IMR-90 (cell line): ENCODE results near the gene LAGE3. TPM values are rescaled to one million over a fixed set of nuclear protein-coding genes. Genes with fewer than 3 reads are reported as not detected.

Experiments
- ATAC-seq: fragments of 200-7000 bp; cut with Tn5 transposase; 2 replicates; pipeline ENCODE4 v1.9.1; 2020; ENCODE audit warnings: low read depth, mild to moderate bottlenecking, moderate library complexity
- BruUV-seq: library from RNA; stranded (reverse); fragments of 400-500 nt; replicated peaks from 2 replicates; lab custom pipeline; 2021; lab: Mats Ljungman, UMichigan
- CTCF ChIA-PET: fragments of 300-600 bp; formaldehyde crosslinking; extraction: SDS; loops from one replicate; lab custom pipeline; 2021; ENCODE audit warnings: antibody characterized with exemption; lab: Yijun Ruan, JAX
- POLR2A ChIA-PET: fragments of 300-600 bp; sonication (Branson Sonifier 250); formaldehyde crosslinking; loops from one replicate; lab custom pipeline; 2022; ENCODE audit warnings: antibody characterized with exemption; ENCODE audit not compliant: unreplicated experiment; lab: Charles Lee
- DNase-seq: peaks from one replicate; pipeline ENCODE4 v3.0.0; 2013
- H2AFZ ChIP-seq: replicated peaks from 2 replicates; pipeline ENCODE3; 2013; ENCODE audit warnings: low read length, mild to moderate bottlenecking; ENCODE audit not compliant: poor library complexity
- H2AK5ac ChIP-seq: 2 replicates; pipeline ENCODE4 v1.6.1; 2013; ENCODE audit warnings: low read depth, low read length, inconsistent platforms
- H2AK9ac ChIP-seq: replicated peaks from 2 replicates; pipeline ENCODE3; 2013; ENCODE audit warnings: mild to moderate bottlenecking, low read depth, low read length, moderate library complexity; ENCODE audit not compliant: poor library complexity
- H2BK120ac ChIP-seq: 2 replicates; pipeline ENCODE4 v1.6.1; 2013; ENCODE audit warnings: low read depth, low read length, inconsistent platforms
- H2BK15ac ChIP-seq: 3 replicates; pipeline ENCODE4 v1.6.1; 2013; ENCODE audit warnings: low read depth, low read length, inconsistent platforms
- H2BK20ac ChIP-seq: 2 replicates; pipeline ENCODE4 v1.6.1; 2013; ENCODE audit warnings: low read depth, mild to moderate bottlenecking, inconsistent platforms, low read length, moderate library complexity
- H2BK5ac ChIP-seq: 2 replicates; pipeline ENCODE4 v1.6.1; 2013; ENCODE audit warnings: mild to moderate bottlenecking, low read depth, low read length, inconsistent platforms; ENCODE audit not compliant: poor library complexity, severe bottlenecking
- H3K14ac ChIP-seq: replicated peaks from 2 replicates; pipeline ENCODE4 v1.6.1; 2013; ENCODE audit warnings: low read depth, low read length, inconsistent platforms
- H3K18ac ChIP-seq: 2 replicates; pipeline ENCODE4 v1.6.1; 2013; ENCODE audit warnings: low read depth, low read length, control low read depth
- H3K23ac ChIP-seq: 2 replicates; pipeline ENCODE4 v1.6.1; 2013; ENCODE audit warnings: low read depth, low read length, inconsistent platforms
- H3K27ac ChIP-seq: 2 replicates; pipeline ENCODE4 v1.5.1; 2013; ENCODE audit warnings: mild to moderate bottlenecking, control low read depth, low read length; ENCODE audit not compliant: insufficient read depth
- H3K27me3 ChIP-seq: 2 replicates; pipeline ENCODE4 v1.6.1; 2013; ENCODE audit warnings: low read length; ENCODE audit not compliant: control insufficient read depth, insufficient read depth
- H3K36me3 ChIP-seq: 2 replicates; pipeline ENCODE4 v1.6.1; 2013; ENCODE audit warnings: low read length, mixed read lengths; ENCODE audit not compliant: control insufficient read depth, insufficient read depth
- H3K4ac ChIP-seq: 2 replicates; pipeline ENCODE4 v1.6.1; 2013; ENCODE audit warnings: low read depth, low read length, inconsistent platforms
- H3K4me1 ChIP-seq: 2 replicates; pipeline ENCODE4 v1.6.1; 2013; ENCODE audit warnings: low read length, mixed read lengths; ENCODE audit not compliant: control insufficient read depth, insufficient read depth
- H3K4me2 ChIP-seq: 2 replicates; pipeline ENCODE4 v1.6.1; 2013; ENCODE audit warnings: low read depth, mild to moderate bottlenecking, control low read depth, low read length, moderate library complexity
- H3K4me3 ChIP-seq: 2 replicates; pipeline ENCODE4 v1.5.1; 2013; ENCODE audit warnings: low read depth, mild to moderate bottlenecking, control low read depth, low read length, moderate library complexity; ENCODE audit not compliant: insufficient read depth
- H3K56ac ChIP-seq: 2 replicates; pipeline ENCODE4 v1.6.1; 2013; ENCODE audit warnings: low read length, inconsistent platforms; ENCODE audit not compliant: insufficient read depth; ENCODE audit errors: extremely low read depth
- H3K79me1 ChIP-seq, 2 experiments: 2 replicates each; pipeline ENCODE4 v1.6.1; 2013; ENCODE audit warnings: low read length in 2 of 2, inconsistent platforms in 1 of 2, low read depth in 1 of 2
- H3K9ac ChIP-seq: 2 replicates; pipeline ENCODE4 v1.6.1; 2013; ENCODE audit warnings: low read depth, low read length, control low read depth
- H3K9me1 ChIP-seq: 2 replicates; pipeline ENCODE4 v1.6.1; 2013; ENCODE audit warnings: low read length, inconsistent platforms; ENCODE audit not compliant: insufficient read depth
- H3K9me3 ChIP-seq: 2 replicates; pipeline ENCODE4 v1.6.1; 2013; ENCODE audit warnings: low read length; ENCODE audit not compliant: control insufficient read depth, insufficient read depth
- H4K20me1 ChIP-seq: 2 replicates; pipeline ENCODE4 v1.6.1; 2013; ENCODE audit warnings: low read length, inconsistent platforms; ENCODE audit not compliant: insufficient read depth
- H4K5ac ChIP-seq: 2 replicates; pipeline ENCODE4 v1.6.1; 2013; ENCODE audit warnings: mild to moderate bottlenecking, low read depth, low read length, control low read depth
- H4K8ac ChIP-seq, 2 experiments: 2 replicates each; pipeline ENCODE4 v1.6.1; 2013; ENCODE audit warnings: low read depth in 2 of 2, low read length in 2 of 2, control low read depth in 1 of 2, inconsistent platforms in 1 of 2
- H4K91ac ChIP-seq: 2 replicates; pipeline ENCODE4 v1.6.1; 2013; ENCODE audit warnings: low read depth, low read length, inconsistent platforms; ENCODE audit not compliant: insufficient read depth
- CTCF ChIP-seq: conservative IDR thresholded peaks from 2 replicates; pipeline ENCODE4 v1.5.1; 2012; ENCODE audit warnings: mild to moderate bottlenecking, low read depth, low read length, improper control_type of control experiment
- RAD21 ChIP-seq: IDR thresholded peaks from 2 replicates; pipeline ENCODE4 v1.6.1; 2012; ENCODE audit warnings: low read length, improper control_type of control experiment
- RFX5 ChIP-seq: IDR thresholded peaks from 2 replicates; pipeline ENCODE4 v1.8.0; 2012; ENCODE audit warnings: low read depth, mild to moderate bottlenecking, low read length, moderate library complexity
- SMC3 ChIP-seq: fragments of 150-350 bp; IDR thresholded peaks from 2 replicates; pipeline ENCODE4 v1.6.1; 2016; ENCODE audit warnings: low read depth, mild to moderate bottlenecking, antibody characterized with exemption, low read length, moderate library complexity
- USF2 ChIP-seq: fragments of 150-350 bp; IDR thresholded peaks from 2 replicates; pipeline ENCODE4 v1.6.1; 2017; ENCODE audit warnings: mild to moderate bottlenecking, antibody characterized with exemption, low read length, low read depth
- WGBS, 2 experiments: methylation state at CpG; one replicate each; pipeline versions ENCODE4 v1.1.5 to v1.1.7; 2013; ENCODE audit warnings: missing lambda C conversion rate in 2 of 2; ENCODE audit not compliant: insufficient read length in 1 of 2; ENCODE audit errors: extremely low coverage in 2 of 2; 5-methylcytosine and 5-hydroxymethylcytosine counted together
- dilution Hi-C: fragments of 300-500 bp; cut with HindIII; formaldehyde crosslinking; loops from one replicate; pipeline ENCODE4 v1.14.3; 2018; ENCODE audit warnings: low sequenced_read_pairs; ENCODE audit not compliant: unreplicated experiment
- in situ Hi-C: fragments of 300-500 bp; cut with MboI; formaldehyde crosslinking; loops from 3 replicates; pipeline ENCODE4 v1.14.3; 2019; ENCODE audit warnings: low sequenced_read_pairs, inconsistent platforms, mixed read lengths
- intact Hi-C: fragments of 100-400 bp; cut with micrococcal nuclease; formaldehyde crosslinking; loops from 2 replicates; pipeline ENCODE4 v1.10.0; 2022
- polyA plus RNA-seq, 3 experiments: library from polyadenylated mRNA; depleted of rRNA; stranded (reverse); fragments of >200 nt; gene quantifications; 2 replicates each; pipeline ENCODE4 v1.2.3, GENCODE V29; 2012; ENCODE audit warnings: low replicate concordance in 1 of 3
- total RNA-seq: library from RNA; depleted of rRNA; stranded (reverse); fragments of >200 nt; gene quantifications from 2 replicates; pipeline ENCODE4 v1.2.3, GENCODE V29; 2012

LAGE3 gene
- total and polyA plus RNA-seq, 2 of the 4 experiments (the other 2 are of a cell fraction): 3.6 to 14.8 TPM

GRCh38 chrX:154484255-154485149 is 5.4 kb upstream of the LAGE3 start:
- Histone ChIP-seq H2AK5ac (peak overlapping the region; percentile 43), H2BK5ac (no peak overlapping the region), H4K91ac (no peak overlapping the region), H3K14ac (no peak overlapping the region), H2AFZ (no peak overlapping the region), H3K9ac (no peak overlapping the region), H3K4me3 (no peak overlapping the region), H2BK15ac (no peak overlapping the region), H3K4me2 (no peak overlapping the region), H3K4ac (no peak overlapping the region), H4K20me1 (peaks cover 4% of the 10 kb centered on the region; the same call in 1 of the 2 replicates), H3K27me3 (no peaks in the 10 kb centered on the region), H3K23ac (no peak overlapping the region), H3K9me1 (0 out of 2 replicates have a peak, but pooled peaks cover 5% of the 10 kb centered on the region), H3K9me3 (no peaks in the 10 kb centered on the region), H3K27ac (no peak overlapping the region), H2AK9ac (peak overlapping the region; percentile 45), H2BK20ac (no peak overlapping the region), H4K8ac (no peak overlapping the region), H3K4me1 (peaks cover 4% of the 10 kb centered on the region; the same call in 1 of the 2 replicates), H3K36me3 (peaks cover 16% of the 10 kb centered on the region; the same call in 1 of the 2 replicates), H3K56ac (no peak overlapping the region), H2BK120ac (no peak overlapping the region), H3K79me1 (peaks cover 3 to 34% of the 10 kb centered on the region in 2 experiments; a peak in 3 of 4 replicates), H3K18ac (no peak overlapping the region), H4K5ac (no peak overlapping the region)
- DNase-seq (no peak), ATAC-seq (no peak)
- intact Hi-C loops: no loop called here
- 100% methylated on average over 2 of the region's 16 CpGs; no CpG with 5 or more reads in 1 of the 2 experiments for WGBS, 2 experiments
- TF ChIP-seq USF2 (no peak), RAD21 (no peak), RFX5 (no peak), CTCF (no peak), SMC3 (no peak)
- CTCF ChIA-PET: no interaction called here
- POLR2A ChIA-PET: no interaction called here
- dilution Hi-C loops: no loop called here
- no TSS peak for BruUV-seq
- in situ Hi-C loops: no loop called here
